Lung (tissue), 12 donors: ENCODE results near the gene ASPSCR1. TPM values are rescaled to one million over a fixed set of nuclear protein-coding genes. Genes with fewer than 3 reads are reported as not detected.

Experiments used
- ATAC-seq: fragments of 200-7000 bp; cut with Tn5 transposase; one replicate; pipeline ENCODE4 v1.9.1; 2020; ENCODE audit warnings: moderate number of reproducible peaks; ENCODE audit not compliant: insufficient read depth, low FRiP score
- DNase-seq, 3 donors: peaks; one replicate each; pipeline ENCODE4 v3.0.0-alpha.2; 2013 to 2017
- H3K27ac ChIP-seq, 2 donors: one replicate each; pipeline ENCODE4 v1.5.1; 2013; ENCODE audit warnings: mild to moderate bottlenecking in 2 of 2, moderate library complexity in 2 of 2, control low read depth in 1 of 2, inconsistent platforms in 1 of 2, low read depth in 1 of 2, low read length in 1 of 2
- H3K27me3 ChIP-seq, 3 donors: one replicate each; pipeline ENCODE4 v1.5.1; 2013; ENCODE audit warnings: low read length in 2 of 3; ENCODE audit not compliant: control insufficient read depth in 3 of 3, insufficient read depth in 3 of 3
- H3K36me3 ChIP-seq, 4 donors: one replicate each; pipeline ENCODE4 v1.5.1; 2013; ENCODE audit warnings: low read length in 4 of 4, mild to moderate bottlenecking in 1 of 4, moderate library complexity in 1 of 4; ENCODE audit not compliant: control insufficient read depth in 4 of 4, insufficient read depth in 4 of 4
- H3K4me1 ChIP-seq, 5 donors: one replicate each; pipeline ENCODE4 v1.5.1; 2013; ENCODE audit warnings: low read length in 5 of 5, mild to moderate bottlenecking in 2 of 5, moderate library complexity in 1 of 5; ENCODE audit not compliant: control insufficient read depth in 5 of 5, insufficient read depth in 5 of 5
- H3K4me3 ChIP-seq: one replicate; pipeline ENCODE4 v1.5.1; 2013; ENCODE audit warnings: mild to moderate bottlenecking, control low read depth, moderate library complexity
- H3K9ac ChIP-seq, 2 donors: one replicate each; pipeline ENCODE4 v1.5.1; 2013; ENCODE audit warnings: low read length in 2 of 2, control low read depth in 1 of 2; ENCODE audit not compliant: insufficient read depth in 1 of 2
- H3K9me3 ChIP-seq, 4 donors: one replicate each; pipeline ENCODE4 v1.5.1; 2013; ENCODE audit warnings: low read length in 3 of 4, mild to moderate bottlenecking in 1 of 4, moderate library complexity in 1 of 4; ENCODE audit not compliant: control insufficient read depth in 4 of 4, insufficient read depth in 3 of 4
- CTCF ChIP-seq: IDR thresholded peaks from 2 replicates; pipeline ENCODE4 v1.5.1; 2012; ENCODE audit warnings: mild to moderate bottlenecking; ENCODE audit errors: control extremely low read depth, extremely low read depth
- WGBS, 2 donors: extraction: QIAGEN DNeasy Blood & Tissue Kit; methylation state at CpG; one replicate each; pipeline ENCODE4 v1.1.7; 2013; 5-methylcytosine and 5-hydroxymethylcytosine counted together
- polyA plus RNA-seq, 2 donors: library from polyadenylated mRNA; stranded (reverse); fragments of 200-250 nt; gene quantifications; one replicate each; pipeline ENCODE4 v1.2.1, GENCODE V29; 2013
- total RNA-seq, 2 donors: library from RNA; depleted of rRNA in 1 of 2; stranded (reverse); fragments of >200 nt in 1 of 2; gene quantifications; one replicate each; pipeline ENCODE4 v1.2.1, GENCODE V29; 2014 to 2021
- donor health status: control.
- donor health status: control.
- donor health status: Bipolar disorder and iron deficiency.
- donor health status: healthy.
- donor health status: DM: yes; HTN: yes; CAD: no.

Gene ASPSCR1
- total and polyA plus RNA-seq, 4 donors, result 22.9 to 68.6 (median 42.4) TPM

- Histone ChIP-seq H3K4me1 (peaks cover 0 to 49% (median 22%) of the 10 kb centered on the region in 5 donors), H3K27ac (no peak overlapping the region), H3K36me3 (peaks cover 0 to 19% (median 4%) of the 10 kb centered on the region in 4 donors), H3K9ac (no peak overlapping the region), H3K27me3 (no peaks in the 10 kb centered on the region), H3K9me3 (no peaks in the 10 kb centered on the region), H3K4me3 (no peak overlapping the region)
- no peak for ATAC-seq
- no peak for TF ChIP-seq CTCF
- DNase-seq, result no peak
- 83 to 92% methylated on average over 37 of the region's 37 CpGs for WGBS, 2 donors
Observed at GRCh38 chr17:81993729-81994592, 16.5 kb downstream of the ASPSCR1 start.

GRCh38 chr17:81994593-81995462 is 17.4 kb downstream of the ASPSCR1 start:
- Histone ChIP-seq H3K27ac (no peak overlapping the region), H3K36me3 (peaks cover 0 to 19% (median 4%) of the 10 kb centered on the region in 4 donors), H3K9ac (peak overlapping the region in 1 of 2 donors; percentile 13), H3K27me3 (no peaks in the 10 kb centered on the region), H3K9me3 (no peaks in the 10 kb centered on the region), H3K4me1 (peaks cover 0 to 52% (median 22%) of the 10 kb centered on the region in 5 donors), H3K4me3 (no peak overlapping the region)
- ATAC-seq (no peak), DNase-seq (peak; percentile 60 to 76 (median 72))
- TF ChIP-seq CTCF, result no peak
- 65 to 78% methylated on average over 38 to 39 of the region's 39 CpGs for WGBS, 2 donors

GRCh38 chr17:81995463-81996231 is 18.2 kb downstream of the ASPSCR1 start:
- H3K9me3 ChIP-seq, result no peaks in the 10 kb centered on the region
- ATAC-seq (no peak), DNase-seq (no peak)
- peaks cover 0 to 19% (median 1%) of the 10 kb centered on the region in 4 donors for H3K36me3 ChIP-seq
- H3K4me3 ChIP-seq, result no peak overlapping the region
- 94 to 97% methylated on average over 28 to 29 of the region's 29 CpGs for WGBS, 2 donors
- H3K4me1 ChIP-seq, result peaks cover 0 to 60% (median 21%) of the 10 kb centered on the region in 5 donors
- no peak overlapping the region for H3K27ac ChIP-seq
- no peak for TF ChIP-seq CTCF
- peak overlapping the region in 1 of 2 donors; percentile 13 for H3K9ac ChIP-seq
- no peaks in the 10 kb centered on the region for H3K27me3 ChIP-seq
